GM18498 (cell line): ENCODE measurements around the gene S1PR1.
"Not testable (repeated sequence)": the region's sequence is repeated elsewhere in the genome, so short reads cannot be mapped to it uniquely, and the experiment has no call there.

ENCODE experiments used
- ATAC-seq: cut with Tn5 transposase; IDR thresholded peaks from one replicate; pipeline ENCODE4 v1.9.1; 2021; ENCODE audit warnings: mild to moderate bottlenecking, moderate library complexity; ENCODE audit not compliant: unreplicated experiment

Gene S1PR1

GRCh38 chr1:101236516-101237228 is at the start of gene S1PR1:
TSS of gene S1PR1 (plus strand) at chr1:101237019. CDS start at chr1:101238985, 1,966 bp downstream.
- ATAC-seq = peak; percentile 30

GRCh38 chr1:101187297-101187696 is 49.5 kb upstream of the S1PR1 start:
- no peak for ATAC-seq

GRCh38 chr1:101188331-101188730 is 48.5 kb upstream of the S1PR1 start:
- ATAC-seq = no peak

- ATAC-seq = not testable (repeated sequence)
Observed at GRCh38 chr1:101188968-101189367, 47.9 kb upstream of the S1PR1 start.

- no peak for ATAC-seq
Observed at GRCh38 chr1:101190441-101190840, 46.4 kb upstream of the S1PR1 start.

- ATAC-seq = no peak
Observed at GRCh38 chr1:101191049-101191448, 45.8 kb upstream of the S1PR1 start.

GRCh38 chr1:101193733-101194169 is 43.1 kb upstream of the S1PR1 start:
- no peak for ATAC-seq

- ATAC-seq = no peak
Observed at GRCh38 chr1:101194746-101195145, 42.1 kb upstream of the S1PR1 start.

- no peak for ATAC-seq
Observed at GRCh38 chr1:101196668-101197067, 40.2 kb upstream of the S1PR1 start.

- peak; percentile 98 for ATAC-seq
Observed at GRCh38 chr1:101198842-101199636, 37.8 kb upstream of the S1PR1 start.

- ATAC-seq = no peak
Observed at GRCh38 chr1:101199637-101199982, 37.2 kb upstream of the S1PR1 start.

GRCh38 chr1:101200513-101200912 is 36.3 kb upstream of the S1PR1 start:
- no peak for ATAC-seq

GRCh38 chr1:101203820-101204540 is 32.8 kb upstream of the S1PR1 start:
- no peak for ATAC-seq

GRCh38 chr1:101205457-101205856 is 31.4 kb upstream of the S1PR1 start:
- ATAC-seq = no peak

- not testable (repeated sequence) for ATAC-seq
Observed at GRCh38 chr1:101206139-101206538, 30.7 kb upstream of the S1PR1 start.

GRCh38 chr1:101207271-101207670 is 29.5 kb upstream of the S1PR1 start:
- ATAC-seq = not testable (repeated sequence)

- ATAC-seq = no peak
Observed at GRCh38 chr1:101207891-101208290, 28.9 kb upstream of the S1PR1 start.

- no peak for ATAC-seq
Observed at GRCh38 chr1:101215363-101216011, 21.3 kb upstream of the S1PR1 start.

- no peak for ATAC-seq
Observed at GRCh38 chr1:101216623-101217022, 20.2 kb upstream of the S1PR1 start.

GRCh38 chr1:101217148-101217547 is 19.7 kb upstream of the S1PR1 start:
- ATAC-seq = no peak

- not testable (repeated sequence) for ATAC-seq
Observed at GRCh38 chr1:101218968-101219367, 17.9 kb upstream of the S1PR1 start.
